ENCODE data around the gene IFITM10.

- TF ChIP-seq CTCF (IDR thresholded peaks at IDR 0.05; ENCODE audit: poor library complexity) (no peak), EZH2 (IDR thresholded peaks at IDR 0.05; ENCODE audit: borderline replicate concordance) (no peak)
Observed at GRCh38 chr11:1703146-1703545, 47.2 kb downstream of the IFITM10 start.
